ENCODE results near the gene RRAGD.
A peak's percentile ranks its signal among the peaks of the same experiment; 100 is the strongest.

The RRAGD gene, protein sequence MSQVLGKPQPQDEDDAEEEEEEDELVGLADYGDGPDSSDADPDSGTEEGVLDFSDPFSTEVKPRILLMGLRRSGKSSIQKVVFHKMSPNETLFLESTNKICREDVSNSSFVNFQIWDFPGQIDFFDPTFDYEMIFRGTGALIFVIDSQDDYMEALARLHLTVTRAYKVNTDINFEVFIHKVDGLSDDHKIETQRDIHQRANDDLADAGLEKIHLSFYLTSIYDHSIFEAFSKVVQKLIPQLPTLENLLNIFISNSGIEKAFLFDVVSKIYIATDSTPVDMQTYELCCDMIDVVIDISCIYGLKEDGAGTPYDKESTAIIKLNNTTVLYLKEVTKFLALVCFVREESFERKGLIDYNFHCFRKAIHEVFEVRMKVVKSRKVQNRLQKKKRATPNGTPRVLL

DNA sequence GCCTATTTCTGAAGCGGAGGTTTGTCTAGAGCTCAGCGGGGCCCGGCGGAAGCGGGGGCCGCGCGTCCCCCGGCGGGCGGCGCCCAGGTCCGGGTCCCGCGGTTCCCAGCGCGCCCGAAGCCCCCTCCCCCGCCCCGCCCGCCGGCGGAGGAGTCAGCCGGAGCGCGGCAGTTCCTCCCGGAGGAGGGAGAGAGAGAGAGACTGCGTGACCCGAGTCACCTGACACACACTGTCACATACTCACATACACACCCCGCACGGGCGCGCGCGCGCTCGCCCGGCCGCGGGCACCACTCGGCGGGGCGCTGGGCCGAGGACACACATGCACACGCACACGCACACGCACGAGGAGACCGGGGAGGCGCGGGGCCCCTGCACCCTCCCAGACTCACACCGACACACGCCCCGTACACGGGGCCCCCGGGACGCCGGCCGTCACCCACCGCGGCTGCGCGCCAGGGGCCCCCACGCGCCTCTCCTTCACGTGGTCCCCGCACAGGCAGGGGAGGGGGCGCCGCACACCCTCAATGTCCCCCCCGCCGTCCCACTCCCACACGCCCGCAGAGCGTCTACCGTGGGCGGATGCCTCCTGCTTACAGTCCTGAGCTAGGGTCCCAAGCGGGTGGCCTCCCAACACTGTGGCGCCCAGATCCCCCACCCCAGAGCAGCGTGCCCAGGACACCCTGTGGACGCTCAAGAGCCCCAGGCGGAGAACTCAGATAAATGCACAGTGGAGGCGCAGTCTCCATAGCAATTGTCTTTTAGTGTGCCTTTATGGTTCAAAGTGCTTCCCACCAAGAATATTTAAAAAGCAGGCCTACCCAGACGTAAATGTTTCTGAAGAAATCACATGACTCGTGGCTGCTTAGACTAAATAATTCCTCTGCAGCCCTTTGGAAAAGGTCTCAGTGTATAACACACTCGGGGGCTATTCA is at the start of gene RRAGD:
RRAGD (minus strand) TSS at position 203 of the 935 bp plus-strand sequence. CDS start 280 bp downstream, outside the sequence.
- peak; percentile 47 for DNase-seq

DNA sequence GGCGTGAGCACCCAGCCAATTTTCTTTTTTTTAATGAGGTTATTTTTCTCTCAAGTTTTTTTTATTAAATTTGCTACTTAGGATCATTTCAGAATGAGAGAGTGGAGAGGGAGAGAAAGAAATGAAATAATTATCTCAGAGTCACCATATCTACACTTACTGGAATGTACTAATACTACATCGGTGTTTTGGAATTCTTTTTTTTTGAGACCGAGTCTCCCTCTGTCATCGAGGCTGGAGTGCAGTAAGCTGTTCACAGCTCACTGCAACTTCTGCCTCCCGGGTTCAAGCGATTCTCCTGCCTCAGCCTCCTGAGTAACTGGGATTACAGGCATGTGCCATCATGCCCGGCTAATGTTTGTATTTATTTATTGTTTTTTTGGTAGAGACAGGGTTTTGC is 48.6 kb upstream of the RRAGD start:
- no peak for DNase-seq

DNA sequence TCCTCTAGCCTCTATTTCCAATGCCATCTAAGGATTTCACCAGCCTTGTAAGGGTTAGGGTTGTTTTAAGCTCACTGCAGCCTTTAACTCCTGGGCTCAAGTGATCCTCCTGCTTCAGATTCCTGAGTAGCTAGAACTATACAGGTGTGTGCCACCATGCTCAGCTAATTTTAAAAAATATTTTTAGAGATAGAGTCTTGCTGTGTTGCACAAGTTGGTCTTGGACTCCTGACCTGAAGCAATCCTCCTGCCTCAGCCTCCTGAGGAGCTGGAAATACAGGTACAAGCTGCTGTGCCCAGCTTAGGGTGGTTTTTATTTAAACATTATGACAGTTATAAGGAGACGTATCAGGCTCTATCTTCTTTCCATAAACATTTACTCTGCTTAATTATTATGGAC is 47.4 kb upstream of the RRAGD start:
- DNase-seq, result no peak

DNA sequence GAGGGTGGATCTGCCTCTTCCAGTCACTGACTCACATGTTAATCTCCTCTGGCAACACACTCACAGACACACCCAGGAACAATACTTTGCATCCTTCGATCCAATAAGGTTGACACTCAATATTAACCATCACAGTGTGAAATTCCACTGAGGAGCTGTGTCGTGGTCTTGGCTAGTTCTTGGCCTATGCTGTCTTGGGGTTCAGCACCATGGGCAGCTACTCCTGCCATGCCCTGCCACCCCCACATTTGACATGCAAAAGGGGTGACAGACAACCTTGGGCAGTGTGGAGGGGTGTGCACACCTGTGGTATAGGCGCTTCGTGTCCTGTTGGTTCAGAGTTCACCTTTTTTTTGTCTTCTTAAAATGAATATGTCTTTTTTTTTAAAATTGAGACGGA is 46.6 kb upstream of the RRAGD start:
- DNase-seq, result no peak

DNA sequence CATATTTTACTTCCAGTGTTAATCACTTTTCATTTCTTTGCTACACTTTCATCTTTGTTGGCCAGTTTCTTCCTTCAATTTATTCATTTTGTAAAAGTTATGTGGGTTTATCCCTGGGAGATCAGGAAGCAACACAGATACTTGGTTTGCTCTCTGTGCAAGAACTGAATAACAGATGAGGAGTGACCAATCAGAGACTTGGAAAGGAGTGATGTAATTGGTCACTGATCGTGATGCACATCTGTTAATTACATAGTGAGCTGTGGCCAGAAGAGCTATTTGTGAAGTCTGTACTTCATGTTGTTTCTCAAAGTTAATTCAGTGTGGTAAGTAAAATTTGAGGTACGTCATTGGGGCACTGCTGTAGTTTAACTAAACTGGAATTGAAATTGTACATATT is 42.2 kb upstream of the RRAGD start:
- no peak for DNase-seq

DNA sequence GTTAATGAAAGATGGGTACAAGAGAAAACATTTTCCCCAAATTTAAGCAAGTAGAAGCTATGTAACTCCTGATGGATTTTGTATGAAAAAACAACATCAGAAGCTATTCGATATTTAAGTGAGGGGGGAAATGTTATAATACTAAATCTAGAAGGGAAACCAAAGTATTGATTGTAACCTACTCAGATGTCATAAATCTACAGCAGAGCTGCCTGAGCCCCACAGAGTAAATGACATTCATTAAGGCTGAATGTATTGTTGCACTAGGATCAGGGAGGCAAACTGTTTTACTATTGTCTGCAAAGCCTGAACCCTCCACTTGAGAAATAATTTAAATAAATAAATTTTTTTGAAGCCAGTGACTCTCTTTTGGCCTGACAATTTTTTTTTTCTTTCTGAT is 40.2 kb upstream of the RRAGD start:
- no peak for DNase-seq

DNA sequence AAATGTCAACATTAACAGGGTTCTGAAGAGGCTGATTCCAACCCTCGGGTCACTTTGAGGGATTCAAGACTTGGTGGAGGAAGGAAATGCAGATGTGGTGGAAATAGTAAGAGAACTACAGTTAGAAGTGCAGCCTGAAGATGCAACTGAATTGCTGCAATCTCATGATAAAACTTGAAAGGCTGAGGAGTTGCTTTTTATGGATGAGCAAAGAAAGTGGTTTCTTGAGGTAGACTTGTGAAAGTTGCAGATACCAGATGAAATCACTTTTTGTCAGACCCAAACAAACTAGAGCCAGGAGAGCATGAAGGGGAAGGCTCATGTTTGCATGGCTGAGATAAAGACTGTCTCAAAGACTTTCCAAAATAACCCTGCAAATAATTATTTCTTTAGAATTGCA is 37.1 kb upstream of the RRAGD start:
- DNase-seq, result no peak

DNA sequence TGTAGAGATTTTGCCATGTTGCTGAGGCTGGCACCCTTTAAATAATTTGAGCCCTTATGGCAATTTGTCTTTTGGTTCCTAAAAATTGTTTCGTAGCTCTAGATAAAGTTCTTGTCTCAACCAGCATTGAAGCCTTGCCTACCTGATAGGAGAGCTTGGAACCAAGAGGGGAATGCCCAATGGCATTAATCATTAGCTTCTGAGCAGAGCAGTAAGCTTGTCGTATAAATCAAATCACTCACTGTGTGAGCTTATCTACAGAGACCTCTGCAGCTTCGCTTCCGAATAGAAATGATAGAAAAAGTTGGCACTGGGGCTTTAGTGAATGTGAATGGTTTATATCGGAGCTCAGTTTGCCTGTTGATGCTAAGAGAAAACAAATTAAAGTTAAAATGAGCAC is 31.6 kb upstream of the RRAGD start:
- DNase-seq, result no peak

DNA sequence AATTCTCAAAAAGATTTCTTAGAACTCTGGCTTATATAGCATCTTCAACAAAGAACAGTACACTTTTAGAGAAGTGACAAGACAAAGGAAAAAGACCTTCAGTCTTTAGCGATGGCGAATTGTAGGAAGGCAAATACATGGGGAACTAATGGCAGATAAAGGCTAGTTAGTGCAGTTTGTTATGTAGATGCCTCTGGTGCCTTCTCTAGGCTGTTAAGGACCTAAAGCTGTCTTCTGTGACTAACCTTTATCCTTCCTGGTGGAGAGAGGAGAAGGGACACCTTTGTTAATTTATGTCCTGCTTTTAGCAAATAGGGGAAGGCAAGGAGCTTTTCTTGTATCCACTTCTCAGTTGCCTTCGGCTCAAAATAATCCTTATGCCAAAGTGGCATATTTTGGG is 28.1 kb upstream of the RRAGD start:
- no peak for DNase-seq

DNA sequence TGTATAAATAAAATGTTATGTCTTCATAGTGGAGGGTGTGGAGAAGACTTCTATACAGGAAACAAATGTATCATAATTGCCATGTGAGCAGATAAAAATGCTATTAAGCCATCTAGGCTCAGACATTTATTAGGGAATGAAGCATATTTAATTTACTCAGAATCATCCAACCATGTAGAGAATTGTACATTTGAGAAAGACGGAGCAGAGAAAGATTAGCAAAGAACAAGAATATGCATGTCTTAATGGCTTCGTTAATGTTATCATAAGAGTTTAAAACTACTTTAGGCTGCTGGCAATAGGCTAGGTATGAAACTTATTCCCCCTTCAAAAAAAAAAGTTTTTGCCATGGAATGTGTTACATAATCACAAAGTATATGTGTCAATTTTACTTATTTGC is 26.9 kb upstream of the RRAGD start:
- DNase-seq, result no peak

DNA sequence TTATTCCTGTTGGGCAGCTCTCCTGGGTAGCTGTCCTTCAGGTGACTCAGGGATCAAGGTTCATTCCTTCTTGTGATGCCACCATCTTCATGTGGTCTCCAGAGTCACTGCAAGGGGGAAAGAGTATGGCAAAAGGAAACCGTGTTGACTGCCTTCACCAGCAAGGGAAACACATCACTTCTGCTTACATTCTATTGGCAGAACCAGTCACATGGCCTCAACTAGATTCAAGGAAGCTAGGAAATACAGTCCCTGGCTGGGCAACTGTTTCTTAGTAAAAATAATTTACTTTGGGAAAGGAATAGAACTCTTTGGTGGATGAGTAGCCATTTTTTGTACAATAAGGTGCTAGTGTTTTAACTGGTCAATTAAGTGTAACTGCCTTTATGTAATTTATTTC is 26.2 kb upstream of the RRAGD start:
- DNase-seq, result no peak

DNA sequence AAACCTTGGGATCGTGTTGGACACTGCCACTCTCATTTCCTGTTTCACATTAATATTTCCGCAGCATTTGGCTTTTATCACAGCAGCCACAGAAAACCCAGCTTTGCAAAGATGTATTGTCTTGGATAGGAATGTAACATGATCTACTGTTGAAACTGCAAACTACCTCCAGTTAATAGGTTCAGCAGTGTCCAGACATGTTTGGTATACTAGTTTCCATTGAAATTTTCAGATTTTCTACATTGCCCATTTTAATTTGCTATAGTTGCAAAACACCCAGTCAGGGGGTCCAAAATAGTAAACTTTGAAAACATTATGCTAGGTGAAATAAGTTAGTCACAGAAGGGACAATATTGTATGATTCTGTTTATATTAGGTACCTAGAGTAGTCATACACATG is 24.2 kb upstream of the RRAGD start:
- no peak for DNase-seq

DNA sequence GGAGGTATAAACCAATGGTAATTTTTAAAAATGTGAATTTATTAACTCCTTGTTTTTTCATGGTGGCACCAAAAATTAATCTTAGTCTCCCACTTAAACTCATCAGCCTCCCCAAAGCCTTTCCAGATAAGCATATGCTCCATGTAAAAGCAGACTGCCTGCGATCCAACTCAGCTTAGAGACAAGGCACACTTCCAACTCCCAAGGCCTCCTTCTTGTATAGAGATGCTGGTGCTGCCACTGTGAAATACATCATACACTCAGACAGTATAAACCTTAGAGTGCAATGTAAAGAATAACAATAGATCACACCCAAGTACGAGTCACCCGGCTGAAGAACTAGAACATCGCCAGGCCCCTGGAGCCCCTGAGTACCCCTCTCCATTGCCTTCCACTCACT is 22.9 kb upstream of the RRAGD start:
- no peak for DNase-seq

DNA sequence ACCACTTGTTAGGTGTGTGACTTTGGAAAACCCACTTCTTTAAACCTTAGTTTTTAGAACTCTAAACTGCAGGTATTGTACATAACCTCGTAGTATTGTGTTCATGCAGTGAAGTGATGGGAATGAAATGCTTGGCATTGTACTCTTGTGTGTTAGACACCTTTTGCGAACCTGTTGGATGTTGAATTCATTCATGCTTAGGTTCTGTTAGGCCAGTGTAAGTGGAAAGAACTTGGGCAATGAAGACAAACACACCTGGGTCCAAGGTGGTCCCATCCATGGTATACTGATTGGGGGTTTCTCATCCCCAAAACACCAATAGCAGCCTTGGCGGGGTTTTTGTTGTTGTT is 22.1 kb upstream of the RRAGD start:
- no peak for DNase-seq

DNA sequence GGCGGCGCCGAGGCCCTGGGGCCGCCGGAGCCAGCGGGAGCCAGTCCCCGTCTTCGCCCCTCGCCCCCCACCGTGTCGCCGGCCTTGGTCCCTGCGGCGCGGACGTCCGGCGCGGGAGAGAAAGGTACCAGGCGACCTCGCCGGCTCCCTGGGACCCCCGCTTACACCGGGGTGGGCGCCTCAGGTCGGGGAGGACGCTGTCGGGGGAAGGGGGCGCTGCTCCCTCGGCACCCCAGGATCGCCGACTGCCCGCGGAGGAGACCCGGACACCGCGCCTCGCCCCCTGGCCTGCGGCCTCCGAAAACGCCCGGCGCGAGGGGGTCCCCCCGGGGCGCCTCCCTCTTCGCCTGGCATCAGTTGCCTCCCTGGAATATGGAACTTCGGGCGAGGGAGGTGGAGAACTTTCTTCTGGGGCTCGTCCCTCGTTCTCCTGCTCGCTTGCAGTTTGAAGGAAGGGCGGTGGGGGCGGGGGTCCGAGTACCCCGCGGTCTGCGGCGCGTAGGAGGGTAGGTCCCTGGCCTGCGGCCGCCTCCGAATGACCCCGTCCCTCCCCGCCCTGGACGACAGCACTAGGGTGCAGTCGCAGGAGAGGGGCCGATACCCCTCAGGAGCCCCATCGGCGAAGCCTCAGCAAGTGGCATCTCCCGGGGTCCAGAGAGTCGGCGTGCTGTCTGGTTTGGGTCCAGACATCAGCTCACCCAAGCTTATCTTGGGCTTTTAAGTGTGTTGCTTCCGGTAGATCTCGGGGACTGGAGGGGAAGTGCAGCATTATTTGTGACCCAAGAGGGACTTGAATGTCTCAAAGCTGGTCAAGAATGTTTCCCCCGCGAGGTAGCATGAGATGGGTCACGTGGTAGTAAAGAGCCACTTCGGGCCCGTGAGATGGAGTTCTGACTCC is 21.4 kb upstream of the RRAGD start:
- DNase-seq, result no peak

DNA sequence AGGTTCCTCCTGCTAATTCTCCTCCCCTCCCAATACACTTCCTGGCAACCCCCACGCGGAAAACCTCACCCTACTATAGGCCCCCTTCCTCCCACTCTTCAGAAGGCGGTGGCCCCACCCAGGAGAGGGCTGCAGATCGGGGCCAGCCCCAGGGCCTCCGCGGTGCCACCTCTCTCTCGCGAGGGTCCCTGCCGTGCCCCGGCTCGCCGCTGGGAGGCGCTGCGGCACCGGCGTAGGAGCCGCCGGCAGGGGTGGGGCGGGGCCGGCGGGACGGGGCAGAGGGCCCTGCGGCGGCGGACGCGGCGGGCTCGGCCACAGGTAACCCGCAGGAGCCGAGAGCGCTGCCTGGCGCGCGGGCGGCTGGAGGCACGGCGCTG is 20.8 kb upstream of the RRAGD start, which contains the start of gene ANKRD6:
ANKRD6 (plus strand) TSS at position 278 of the 377 bp plus-strand sequence. CDS start 133,825 bp downstream, outside the sequence.
- DNase-seq, result no peak

DNA sequence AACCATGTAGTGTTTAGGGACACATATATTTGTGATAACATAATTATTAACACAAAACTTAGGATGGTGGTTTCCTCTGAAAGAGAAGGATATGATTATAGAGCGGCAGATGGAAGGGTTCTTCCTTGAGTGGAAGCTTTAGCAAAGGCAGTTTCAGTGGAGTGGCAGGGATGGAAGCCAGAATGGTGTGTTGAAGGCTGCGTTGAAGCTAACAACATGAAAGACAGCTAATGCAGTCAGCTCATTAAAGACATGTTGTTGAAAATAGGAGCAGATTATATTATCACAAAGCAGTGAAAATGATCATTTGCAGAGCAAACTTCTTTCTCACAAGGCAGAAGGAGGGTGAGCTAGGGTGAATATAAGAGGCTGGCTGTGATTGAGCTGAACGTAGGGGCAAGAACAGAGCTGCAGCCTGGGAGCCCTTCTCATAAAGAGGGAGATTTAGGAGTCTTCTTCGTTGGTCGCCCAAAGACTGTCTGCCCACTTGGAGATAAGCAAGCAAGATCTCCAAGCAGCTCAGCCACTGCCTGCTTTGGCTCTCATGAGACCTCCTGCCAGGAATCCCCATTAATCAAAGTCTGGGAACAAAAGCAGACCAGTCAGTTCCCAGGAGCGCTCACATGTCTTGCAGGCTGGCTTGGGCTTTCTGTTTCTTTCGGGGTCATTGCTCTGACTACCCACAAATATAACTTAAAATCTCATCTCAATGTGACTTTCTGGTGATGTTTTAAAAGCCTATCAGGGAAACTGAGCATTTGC is 18.3 kb upstream of the RRAGD start:
- DNase-seq, result no peak

DNA sequence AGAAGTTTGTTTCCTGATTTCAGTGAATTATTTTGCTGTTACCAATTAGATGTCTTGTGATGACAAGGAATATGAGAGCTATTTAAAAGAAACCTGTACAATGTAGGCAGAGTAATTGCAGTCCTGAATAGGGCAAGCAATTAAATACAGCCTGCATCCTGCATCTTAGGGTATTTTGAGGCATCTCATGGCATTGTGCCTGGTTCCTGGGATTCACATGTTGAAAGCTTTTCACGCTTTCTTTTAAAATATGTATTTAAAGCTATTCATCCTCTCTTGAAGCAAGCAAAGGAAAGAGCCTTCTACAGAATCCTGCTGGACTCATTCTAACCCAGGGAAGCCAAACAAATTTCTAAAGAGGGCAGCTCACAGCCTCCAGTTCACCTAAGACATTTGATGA is 4.7 kb upstream of the RRAGD start:
- DNase-seq, result no peak

DNA sequence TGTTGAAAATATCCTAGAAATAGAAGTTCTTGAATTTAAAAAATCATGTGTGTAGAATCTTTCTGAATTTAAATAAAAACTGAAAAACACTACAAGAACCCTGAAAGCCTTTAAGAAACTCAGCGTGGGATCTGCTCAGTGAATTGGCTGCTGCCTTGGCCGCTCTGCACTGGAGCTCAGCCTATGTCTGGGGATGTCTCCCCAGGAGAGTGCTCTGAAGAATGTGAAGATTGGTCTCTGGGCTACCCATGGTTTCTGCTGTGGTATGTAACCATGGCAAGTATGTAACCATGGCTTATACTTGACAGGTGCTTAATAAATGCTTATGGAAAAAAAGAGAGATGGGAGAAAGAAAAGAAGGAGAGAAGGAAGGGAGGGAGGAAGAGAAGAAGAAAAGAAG is 3.1 kb upstream of the RRAGD start:
- DNase-seq, result no peak

DNA sequence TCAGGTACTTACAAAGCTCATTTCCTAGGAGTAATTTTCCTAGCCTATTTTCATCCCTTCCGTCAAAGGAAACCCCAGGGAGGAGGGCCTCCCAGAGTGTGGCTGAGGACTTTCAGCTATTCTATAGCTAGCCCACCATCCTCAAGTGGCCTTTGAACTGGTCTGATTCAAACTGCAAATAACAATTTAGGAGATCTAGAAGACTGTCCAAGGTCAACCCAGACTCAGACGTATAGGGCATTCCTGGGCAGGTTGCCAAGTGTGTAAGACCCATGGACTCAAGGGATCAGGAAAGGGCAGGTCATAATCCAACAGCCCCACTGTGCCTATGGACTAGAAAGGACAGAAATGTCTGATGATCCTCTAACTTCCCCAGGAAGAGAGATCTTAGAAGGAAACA is 2.1 kb upstream of the RRAGD start:
- DNase-seq, result no peak

DNA sequence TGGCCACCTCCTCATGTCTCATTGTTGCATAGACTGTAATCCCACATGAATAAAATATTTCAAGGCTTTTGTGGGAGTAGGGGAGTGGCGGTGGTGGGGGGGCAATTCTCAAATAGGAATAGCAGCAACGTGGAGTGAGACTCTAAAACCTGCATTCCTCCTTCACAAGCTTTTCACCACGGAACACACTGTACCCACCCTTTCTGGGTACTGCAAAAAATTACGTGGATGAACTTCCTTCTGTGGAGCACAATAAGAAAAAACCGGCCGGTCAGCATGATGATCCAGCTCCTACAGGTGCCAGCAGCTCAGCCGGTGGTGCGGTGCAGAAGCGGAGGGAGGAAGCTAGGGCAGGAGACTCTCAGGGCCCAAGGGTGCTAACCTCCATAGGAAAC is 930 bp upstream of the RRAGD start:
- DNase-seq, result no peak

Data from NCI-H1436 treated with DMSO at 0.1 percent for 48 hours (cell line).